SHP77 treated with DMSO at 0.1 percent for 48 hours (cell line): ENCODE data around the gene CDYL.
"Not testable (repeated sequence)": the region's sequence is repeated elsewhere in the genome, so short reads cannot be mapped to it uniquely, and the experiment has no call there.

Experiments
- DNase-seq: peaks from one replicate; lab custom pipeline; 2025; lab: John Stamatoyannopoulos, UW

Gene CDYL

GRCh38 chr6:4846387-4846786 is 70.2 kb downstream of the CDYL start:
- DNase-seq = no peak

GRCh38 chr6:4848382-4849068 is 72.3 kb downstream of the CDYL start:
- peak; percentile 23 for DNase-seq

GRCh38 chr6:4849226-4850022 is 73.2 kb downstream of the CDYL start:
- DNase-seq = no peak

GRCh38 chr6:4851035-4851434 is 74.8 kb downstream of the CDYL start:
- no peak for DNase-seq

- DNase-seq = not testable (repeated sequence)
These were observed 76.0 kb downstream of the CDYL start for GRCh38 chr6:4852186-4852585.

- DNase-seq = no peak
These were observed 76.7 kb downstream of the CDYL start for GRCh38 chr6:4852938-4853337.

- no peak for DNase-seq
These were observed 77.1 kb downstream of the CDYL start for GRCh38 chr6:4853349-4853748.

- DNase-seq = no peak
These were observed 77.7 kb downstream of the CDYL start for GRCh38 chr6:4853782-4854511.

GRCh38 chr6:4856785-4857184 is 80.6 kb downstream of the CDYL start:
- DNase-seq = no peak

GRCh38 chr6:4858194-4859015 is 82.2 kb downstream of the CDYL start:
- DNase-seq = no peak

GRCh38 chr6:4860387-4860786 is 84.2 kb downstream of the CDYL start:
- no peak for DNase-seq

- no peak for DNase-seq
These were observed 85.4 kb downstream of the CDYL start for GRCh38 chr6:4861564-4861963.

GRCh38 chr6:4864519-4864918 is 88.3 kb downstream of the CDYL start:
- DNase-seq = no peak

GRCh38 chr6:4865006-4865405 is 88.8 kb downstream of the CDYL start:
- not testable (repeated sequence) for DNase-seq

GRCh38 chr6:4870821-4871494 is 94.8 kb downstream of the CDYL start:
- no peak for DNase-seq

- no peak for DNase-seq
These were observed 95.6 kb downstream of the CDYL start for GRCh38 chr6:4871825-4872224.

- DNase-seq = no peak
These were observed 96.6 kb downstream of the CDYL start for GRCh38 chr6:4872841-4873240.

GRCh38 chr6:4873928-4874327 is 97.7 kb downstream of the CDYL start:
- no peak for DNase-seq

- DNase-seq = no peak
These were observed 103.6 kb downstream of the CDYL start for GRCh38 chr6:4879741-4880275.

GRCh38 chr6:4880363-4880762 is 104.2 kb downstream of the CDYL start:
- DNase-seq = no peak

GRCh38 chr6:4883298-4883697 is 107.1 kb downstream of the CDYL start:
- no peak for DNase-seq
